ENCODE measurements around the gene CCDC24. TPM values are rescaled to one million over a fixed set of nuclear protein-coding genes. Genes with fewer than 3 reads are reported as not detected.

Gene CCDC24
- total RNA-seq, 1 experiment from 2014 or later, result 11.8 TPM

DNA sequence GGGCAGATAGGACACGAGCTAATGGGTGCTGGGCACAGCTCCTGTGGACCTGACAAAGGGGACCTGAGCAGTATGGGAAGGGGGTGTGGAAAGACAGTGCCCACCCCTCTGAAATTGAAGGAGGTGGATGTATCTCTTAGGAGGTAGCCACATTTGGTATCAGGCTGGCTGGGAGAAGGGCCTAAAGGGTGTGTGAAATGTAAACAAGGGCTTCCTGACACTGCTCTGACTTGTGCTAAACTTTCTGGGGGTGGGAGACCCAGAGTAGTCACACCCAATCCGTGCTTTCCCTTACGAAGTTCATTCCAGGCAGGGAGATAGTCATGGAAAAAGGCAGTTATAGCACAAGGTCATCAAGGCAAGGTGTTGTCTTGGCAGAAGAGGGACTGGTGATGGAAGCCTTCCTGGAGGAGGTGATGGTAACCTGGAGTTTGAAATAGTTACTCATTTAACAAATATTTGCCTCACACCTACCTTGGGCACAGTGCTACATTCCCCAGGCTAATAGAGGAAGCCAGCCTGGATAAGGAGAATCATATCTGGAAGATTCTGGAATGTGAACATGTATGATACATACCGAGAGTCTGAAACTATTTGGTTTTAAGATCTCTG is 5.3 kb upstream of the CCDC24 start:
- Mint-ChIP-seq H3K36me3 (ENCODE audit: insufficient read depth in 1 of 3, low read depth in 3 of 3) (peaks cover 15 to 49% (median 42%) of the 10 kb centered on the region in 3 experiments; a peak in 6 of 7 replicates), H3K27me3 (ENCODE audit: low read depth) (peaks cover 2% of the 10 kb centered on the region), H3K27ac (no peak overlapping the region), H3K4me1 (peaks cover 5 to 7% of the 10 kb centered on the region in 2 experiments), H3K4me3 (no peak overlapping the region), H3K9me3 (no peaks in the 10 kb centered on the region)
- H3K4me1 ChIP-seq (ENCODE audit: insufficient read depth, low read length), result no peaks in the 10 kb centered on the region
- no peak overlapping the region for H2BK15ac ChIP-seq (ENCODE audit: low read depth, low read length)
- H3K9ac ChIP-seq (ENCODE audit: extremely low read depth, insufficient read length, low read length), result no peak overlapping the region
- H2BK5ac ChIP-seq (ENCODE audit: insufficient read length, low read length), result no peak overlapping the region
- no CpG with 5 or more reads among the region's 4 CpGs for WGBS (ENCODE audit: extremely low coverage, insufficient read length, low lambda C conversion rate)
- H3K14ac ChIP-seq (ENCODE audit: insufficient read depth, low read length), result no peak overlapping the region
- H3K56ac ChIP-seq (ENCODE audit: insufficient read length, low read depth, low read length), result no peak overlapping the region
- H3K23me2 ChIP-seq (ENCODE audit: insufficient read length, low read depth, low read length, poor library complexity, severe bottlenecking), result peaks cover 3% of the 10 kb centered on the region
- H3K79me1 ChIP-seq (ENCODE audit: insufficient read depth, low read depth, low read length, poor library complexity, severe bottlenecking), result no peaks in the 10 kb centered on the region
- H4K20me1 ChIP-seq (ENCODE audit: control insufficient read depth, insufficient read depth, insufficient read length), result no peaks in the 10 kb centered on the region
- no peak overlapping the region for H3K4me2 ChIP-seq (ENCODE audit: insufficient read depth, insufficient read length, low read length)
- no peak overlapping the region for H3K27ac ChIP-seq (ENCODE audit: insufficient read length, low read depth, low read length)
- H3K4ac ChIP-seq (ENCODE audit: low read depth, low read length), result no peak overlapping the region
- no peaks in the 10 kb centered on the region; the same call in 1 of the 2 replicates for H3K79me2 ChIP-seq (ENCODE audit: insufficient read depth, low read length)
- H4K5ac ChIP-seq (ENCODE audit: insufficient read length, low read depth, low read length), result no peak overlapping the region
- no peak overlapping the region for H3T11ph ChIP-seq (ENCODE audit: low read length)
- no peak overlapping the region for H2BK20ac ChIP-seq (ENCODE audit: low read depth, low read length, poor library complexity, severe bottlenecking)
- no peak overlapping the region for H4K91ac ChIP-seq (ENCODE audit: insufficient read length, low read depth, low read length)
- H3K9me3 ChIP-seq (ENCODE audit: control insufficient read depth, low read depth, low read length), result no peaks in the 10 kb centered on the region
- H3K23ac ChIP-seq (ENCODE audit: insufficient read length, low read depth, low read length), result no peak overlapping the region
- H2BK12ac ChIP-seq (ENCODE audit: insufficient read length, low read depth, low read length), result no peak overlapping the region
- H3K18ac ChIP-seq (ENCODE audit: insufficient read length, low read depth, low read length), result no peak overlapping the region
- H3K27me3 ChIP-seq (ENCODE audit: insufficient read depth, low read length), result no peaks in the 10 kb centered on the region
- H2BK120ac ChIP-seq (ENCODE audit: low read depth, low read length, poor library complexity, severe bottlenecking), result no peak overlapping the region
- DNase-seq, result no peak
- no peak overlapping the region for H2AK5ac ChIP-seq (ENCODE audit: insufficient read length, low read length)
- H2AFZ ChIP-seq (ENCODE audit: low read length), result no peak overlapping the region
- TF ChIP-seq, protein P1, sequence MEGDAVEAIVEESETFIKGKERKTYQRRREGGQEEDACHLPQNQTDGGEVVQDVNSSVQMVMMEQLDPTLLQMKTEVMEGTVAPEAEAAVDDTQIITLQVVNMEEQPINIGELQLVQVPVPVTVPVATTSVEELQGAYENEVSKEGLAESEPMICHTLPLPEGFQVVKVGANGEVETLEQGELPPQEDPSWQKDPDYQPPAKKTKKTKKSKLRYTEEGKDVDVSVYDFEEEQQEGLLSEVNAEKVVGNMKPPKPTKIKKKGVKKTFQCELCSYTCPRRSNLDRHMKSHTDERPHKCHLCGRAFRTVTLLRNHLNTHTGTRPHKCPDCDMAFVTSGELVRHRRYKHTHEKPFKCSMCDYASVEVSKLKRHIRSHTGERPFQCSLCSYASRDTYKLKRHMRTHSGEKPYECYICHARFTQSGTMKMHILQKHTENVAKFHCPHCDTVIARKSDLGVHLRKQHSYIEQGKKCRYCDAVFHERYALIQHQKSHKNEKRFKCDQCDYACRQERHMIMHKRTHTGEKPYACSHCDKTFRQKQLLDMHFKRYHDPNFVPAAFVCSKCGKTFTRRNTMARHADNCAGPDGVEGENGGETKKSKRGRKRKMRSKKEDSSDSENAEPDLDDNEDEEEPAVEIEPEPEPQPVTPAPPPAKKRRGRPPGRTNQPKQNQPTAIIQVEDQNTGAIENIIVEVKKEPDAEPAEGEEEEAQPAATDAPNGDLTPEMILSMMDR (conservative IDR thresholded peaks at IDR 0.05), result no peak
- no peak overlapping the region for H4K8ac ChIP-seq (replicated peaks; ENCODE audit: insufficient read length, low read depth, low read length)

Measured in H9 (cell line).